NB4 (cell line): ENCODE data around the gene GREM1.
A peak's percentile ranks its signal among the peaks of the same experiment; 100 is the strongest.

Source experiments
- DNase-seq: peaks from one replicate; pipeline ENCODE4 v3.0.0; 2010; ENCODE audit warnings: low read depth
- H3K4me3 ChIP-seq: one replicate; pipeline ENCODE4 v1.5.1; 2011; ENCODE audit warnings: mild to moderate bottlenecking, low read depth, low read length, moderate library complexity
- CTCF ChIP-seq: IDR thresholded peaks from one replicate; pipeline ENCODE4 v1.5.1; 2012; ENCODE audit warnings: low read depth, low read length
- MAX ChIP-seq: IDR thresholded peaks from 2 replicates; pipeline ENCODE4 v1.6.1; 2011; ENCODE audit warnings: low read depth, low read length
- MYC ChIP-seq: IDR thresholded peaks from 2 replicates; pipeline ENCODE4 v1.6.1; 2011; ENCODE audit warnings: low read depth, low read length
- POLR2A ChIP-seq: IDR thresholded peaks from 2 replicates; pipeline ENCODE4 v1.6.1; 2011; ENCODE audit warnings: mild to moderate bottlenecking; ENCODE audit not compliant: insufficient read length; ENCODE audit errors: extremely low read depth

The GREM1 gene

GRCh38 chr15:32750979-32751378, 33.2 kb downstream of the GREM1 start:
- TF ChIP-seq MYC: no peak
- no peak for TF ChIP-seq MAX
- no peak for TF ChIP-seq POLR2A
- TF ChIP-seq CTCF: no peak
- no peak overlapping the region for H3K4me3 ChIP-seq
- DNase-seq: no peak

GRCh38 chr15:32757426-32757825, 39.6 kb downstream of the GREM1 start:
- no peak overlapping the region for H3K4me3 ChIP-seq
- DNase-seq: no peak
- TF ChIP-seq MAX: no peak
- no peak for TF ChIP-seq POLR2A
- no peak for TF ChIP-seq CTCF
- no peak for TF ChIP-seq MYC

GRCh38 chr15:32763295-32763694, 45.5 kb downstream of the GREM1 start:
- TF ChIP-seq MAX (no peak), CTCF (no peak), MYC (no peak), POLR2A (no peak)
- DNase-seq: no peak
- no peak overlapping the region for H3K4me3 ChIP-seq

GRCh38 chr15:32765236-32765635, 47.4 kb downstream of the GREM1 start:
- no peak for TF ChIP-seq CTCF
- TF ChIP-seq MAX: no peak
- TF ChIP-seq POLR2A: no peak
- TF ChIP-seq MYC: no peak
- DNase-seq: peak; percentile 3

GRCh38 chr15:32766101-32766500, 48.3 kb downstream of the GREM1 start:
- TF ChIP-seq MAX: no peak
- TF ChIP-seq MYC: no peak
- no peak for TF ChIP-seq CTCF
- no peak for TF ChIP-seq POLR2A
- no peak for DNase-seq

More at GRCh38 chr15:32765236-32765635, 47.4 kb downstream of the GREM1 start:
- no peak overlapping the region for H3K4me3 ChIP-seq

GRCh38 chr15:32767236-32767635, 49.4 kb downstream of the GREM1 start:
- DNase-seq: no peak
- TF ChIP-seq CTCF (no peak), POLR2A (no peak), MAX (no peak), MYC (no peak)
- H3K4me3 ChIP-seq: no peak overlapping the region

More at GRCh38 chr15:32766101-32766500, 48.3 kb downstream of the GREM1 start:
- no peak overlapping the region for H3K4me3 ChIP-seq
